Measurements from ENCODE around the gene HOXD11. TPM values are rescaled to one million over a fixed set of nuclear protein-coding genes. Genes with fewer than 3 reads are reported as not detected.

Gene HOXD11
- total RNA-seq, 1 experiment from 2014 or later: not detected

GRCh38 chr2:176088048-176088936 is 18.8 kb upstream of the HOXD11 start:
- DNase-seq (ENCODE audit: unreplicated experiment): peak; percentile 66
- peaks cover 11% of the 10 kb centered on the region for H3K4me1 Mint-ChIP-seq (ENCODE audit: insufficient read depth, unreplicated experiment)
- ChIA-PET POLR2A (interaction anchor here (0.6 to 3.1 kb wide), 4 partner anchors 124 to 755 kb away, joined by 3 to 12 read pairs (median 3); no protein-coding TSS in a partner anchor), CTCF (interaction anchor here (0.5 to 3.9 kb wide), 43 partner anchors 8 to 1391 kb away, joined by 3 to 65 read pairs (median 4); partner anchors contain the start of gene LNPK)
- H3K27ac Mint-ChIP-seq (ENCODE audit: low read depth, unreplicated experiment): peak overlapping the region; percentile 23
- TF ChIP-seq, protein P1, sequence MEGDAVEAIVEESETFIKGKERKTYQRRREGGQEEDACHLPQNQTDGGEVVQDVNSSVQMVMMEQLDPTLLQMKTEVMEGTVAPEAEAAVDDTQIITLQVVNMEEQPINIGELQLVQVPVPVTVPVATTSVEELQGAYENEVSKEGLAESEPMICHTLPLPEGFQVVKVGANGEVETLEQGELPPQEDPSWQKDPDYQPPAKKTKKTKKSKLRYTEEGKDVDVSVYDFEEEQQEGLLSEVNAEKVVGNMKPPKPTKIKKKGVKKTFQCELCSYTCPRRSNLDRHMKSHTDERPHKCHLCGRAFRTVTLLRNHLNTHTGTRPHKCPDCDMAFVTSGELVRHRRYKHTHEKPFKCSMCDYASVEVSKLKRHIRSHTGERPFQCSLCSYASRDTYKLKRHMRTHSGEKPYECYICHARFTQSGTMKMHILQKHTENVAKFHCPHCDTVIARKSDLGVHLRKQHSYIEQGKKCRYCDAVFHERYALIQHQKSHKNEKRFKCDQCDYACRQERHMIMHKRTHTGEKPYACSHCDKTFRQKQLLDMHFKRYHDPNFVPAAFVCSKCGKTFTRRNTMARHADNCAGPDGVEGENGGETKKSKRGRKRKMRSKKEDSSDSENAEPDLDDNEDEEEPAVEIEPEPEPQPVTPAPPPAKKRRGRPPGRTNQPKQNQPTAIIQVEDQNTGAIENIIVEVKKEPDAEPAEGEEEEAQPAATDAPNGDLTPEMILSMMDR (IDR thresholded peaks at IDR 0.05; ENCODE audit: unreplicated experiment): peak; percentile 94
- H3K9me3 Mint-ChIP-seq (ENCODE audit: unreplicated experiment): peaks cover 7% of the 10 kb centered on the region
- intact Hi-C loops (cut with micrococcal nuclease): loop anchor here (1.0 to 10.0 kb wide), 4 partner anchors 123 to 778 kb away; no protein-coding TSS in a partner anchor
- H3K4me3 Mint-ChIP-seq (ENCODE audit: unreplicated experiment): peak overlapping the region; percentile 60
- peaks cover 6% of the 10 kb centered on the region for H3K36me3 Mint-ChIP-seq (ENCODE audit: insufficient read depth, unreplicated experiment)
- H3K27me3 Mint-ChIP-seq (ENCODE audit: insufficient read depth, unreplicated experiment): peaks cover 86% of the 10 kb centered on the region
- BruUV-seq (replicated peaks): no TSS peak

DNA sequence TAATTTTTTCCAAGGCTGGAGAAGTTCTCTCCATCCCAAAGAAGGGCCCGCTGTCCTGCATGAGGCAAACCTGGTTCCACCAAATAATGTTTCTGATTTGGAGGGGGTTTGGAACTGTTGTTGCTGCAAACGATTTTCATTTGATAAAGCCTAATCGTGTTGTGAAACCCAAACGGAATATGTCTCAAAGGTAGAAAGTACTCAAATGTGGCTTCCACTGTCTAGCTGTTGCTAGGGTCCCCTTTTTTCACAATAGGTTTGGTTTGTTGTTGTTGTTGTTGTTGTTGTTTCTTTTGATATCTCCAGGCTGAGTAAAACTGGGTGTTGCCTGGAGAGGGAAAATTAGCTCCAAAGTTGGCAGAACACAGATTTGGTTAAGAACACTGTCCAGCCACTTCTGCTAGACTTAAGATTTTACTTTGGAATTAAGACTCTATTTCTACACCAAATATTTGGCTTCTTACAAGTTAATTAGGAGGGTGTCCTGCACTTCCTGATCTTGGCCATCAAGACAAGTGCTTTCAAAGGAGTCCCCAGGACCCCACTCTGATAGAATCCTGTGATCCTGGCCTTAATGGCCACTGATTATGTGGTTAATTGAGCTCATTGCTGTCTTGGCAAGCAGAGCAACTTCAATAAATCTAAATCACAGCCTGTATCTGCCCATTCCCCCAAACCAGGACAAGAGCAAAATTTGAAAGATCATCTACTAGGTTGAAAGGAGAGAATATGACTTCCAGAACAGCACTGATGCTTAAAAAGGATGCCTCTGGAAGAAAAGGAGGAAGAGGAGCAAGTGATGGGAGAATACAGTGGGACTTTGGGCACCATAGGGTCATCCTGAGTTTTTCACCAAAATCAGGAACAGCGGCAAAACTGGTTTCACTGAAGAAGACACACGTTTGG is 17.9 kb upstream of the HOXD11 start:
- intact Hi-C loops (cut with micrococcal nuclease): loop anchor here (1.0 to 10.0 kb wide), 4 partner anchors 124 to 779 kb away; no protein-coding TSS in a partner anchor
- H3K9me3 Mint-ChIP-seq (ENCODE audit: unreplicated experiment): no peaks in the 10 kb centered on the region
- POLR2A ChIA-PET: interaction anchor here (0.6 to 3.1 kb wide), 3 partner anchors 399 to 756 kb away, joined by 3 to 12 read pairs (median 3); no protein-coding TSS in a partner anchor
- TF ChIP-seq, protein P1 (IDR thresholded peaks at IDR 0.05; ENCODE audit: unreplicated experiment): no peak
- CTCF ChIA-PET: interaction anchor here (0.5 to 3.9 kb wide), 34 partner anchors 9 to 1392 kb away, joined by 3 to 65 read pairs (median 4); partner anchors contain the start of gene LNPK
- BruUV-seq (replicated peaks): no TSS peak
- no peak overlapping the region for H3K4me3 Mint-ChIP-seq (ENCODE audit: unreplicated experiment)
- peaks cover 6% of the 10 kb centered on the region for H3K36me3 Mint-ChIP-seq (ENCODE audit: insufficient read depth, unreplicated experiment)
- peaks cover 11% of the 10 kb centered on the region for H3K4me1 Mint-ChIP-seq (ENCODE audit: insufficient read depth, unreplicated experiment)
- no peak for DNase-seq (ENCODE audit: unreplicated experiment)
- H3K27ac Mint-ChIP-seq (ENCODE audit: low read depth, unreplicated experiment): no peak overlapping the region
- peaks cover 86% of the 10 kb centered on the region for H3K27me3 Mint-ChIP-seq (ENCODE audit: insufficient read depth, unreplicated experiment)

DNA sequence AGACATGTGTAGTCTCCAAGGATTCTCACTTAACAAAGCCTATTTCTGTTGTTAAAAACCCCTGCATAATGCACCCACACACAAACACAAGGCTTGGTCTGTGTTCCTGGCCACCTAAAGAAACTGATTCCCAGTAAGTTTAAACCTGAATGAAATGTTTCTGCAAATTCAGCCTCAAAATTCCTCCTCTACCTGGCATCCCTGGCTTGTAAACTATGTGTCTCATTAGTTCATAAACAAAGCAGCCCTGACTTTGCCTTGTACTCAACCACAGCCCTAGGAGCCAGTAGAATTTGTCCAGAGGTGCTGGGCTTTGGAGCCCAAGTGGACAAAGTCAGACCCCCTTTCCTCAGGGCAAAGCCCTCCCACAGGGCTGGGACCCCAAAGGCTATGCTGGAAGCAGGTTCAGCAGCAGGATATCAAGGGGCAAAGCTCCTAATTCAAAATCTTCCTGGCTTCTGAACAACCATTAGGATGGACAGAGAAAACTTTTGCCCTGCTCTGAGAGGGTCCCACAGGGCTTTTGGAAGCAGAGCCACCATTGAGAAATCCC is 17.2 kb upstream of the HOXD11 start:
- H3K36me3 Mint-ChIP-seq (ENCODE audit: insufficient read depth, unreplicated experiment): peaks cover 6% of the 10 kb centered on the region
- DNase-seq (ENCODE audit: unreplicated experiment): no peak
- BruUV-seq (replicated peaks): no TSS peak
- no peaks in the 10 kb centered on the region for H3K9me3 Mint-ChIP-seq (ENCODE audit: unreplicated experiment)
- H3K4me3 Mint-ChIP-seq (ENCODE audit: unreplicated experiment): no peak overlapping the region
- CTCF ChIA-PET: interaction anchor here (0.6 to 3.9 kb wide), 9 partner anchors 16 to 1392 kb away, joined by 3 to 65 read pairs (median 5); partner anchors contain the start of gene LNPK
- TF ChIP-seq, protein P1 (IDR thresholded peaks at IDR 0.05; ENCODE audit: unreplicated experiment): no peak
- POLR2A ChIA-PET: no interaction called here
- intact Hi-C loops (cut with micrococcal nuclease): loop anchor here (10.0 kb wide), 1 partner anchor 125 kb away; no protein-coding TSS in a partner anchor
- peaks cover 11% of the 10 kb centered on the region for H3K4me1 Mint-ChIP-seq (ENCODE audit: insufficient read depth, unreplicated experiment)
- H3K27ac Mint-ChIP-seq (ENCODE audit: low read depth, unreplicated experiment): no peak overlapping the region
- peaks cover 86% of the 10 kb centered on the region for H3K27me3 Mint-ChIP-seq (ENCODE audit: insufficient read depth, unreplicated experiment)
